T1000 (cell line): ENCODE measurements around the gene CD300LB.
"Not testable (repeated sequence)": the region's sequence is repeated elsewhere in the genome, so short reads cannot be mapped to it uniquely, and the experiment has no call there.

Experiments used
- DNase-seq: peaks from one replicate; lab custom pipeline; 2025; ENCODE audit warnings: mixed read lengths; lab: John Stamatoyannopoulos, UW

CD300LB gene

DNA sequence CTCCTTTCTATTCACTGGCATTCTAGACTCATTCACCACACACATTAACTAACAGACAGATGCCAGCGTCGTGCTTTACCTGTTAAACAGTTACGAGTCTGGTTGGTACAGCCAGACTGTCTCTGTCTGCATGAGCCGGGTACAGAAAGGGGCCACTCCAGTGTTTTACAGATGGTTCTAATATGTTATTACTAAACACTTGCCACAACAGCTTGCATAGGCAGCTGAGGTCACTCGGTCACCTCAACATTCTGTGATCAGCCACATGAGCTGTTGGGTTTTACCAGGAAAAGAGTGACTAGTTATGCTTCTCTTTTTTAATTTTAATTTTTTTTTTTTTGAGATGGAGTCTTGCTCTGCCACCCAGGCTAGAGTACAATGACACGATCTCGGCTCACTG, 39.6 kb downstream of the CD300LB start:
- DNase-seq = no peak

DNA sequence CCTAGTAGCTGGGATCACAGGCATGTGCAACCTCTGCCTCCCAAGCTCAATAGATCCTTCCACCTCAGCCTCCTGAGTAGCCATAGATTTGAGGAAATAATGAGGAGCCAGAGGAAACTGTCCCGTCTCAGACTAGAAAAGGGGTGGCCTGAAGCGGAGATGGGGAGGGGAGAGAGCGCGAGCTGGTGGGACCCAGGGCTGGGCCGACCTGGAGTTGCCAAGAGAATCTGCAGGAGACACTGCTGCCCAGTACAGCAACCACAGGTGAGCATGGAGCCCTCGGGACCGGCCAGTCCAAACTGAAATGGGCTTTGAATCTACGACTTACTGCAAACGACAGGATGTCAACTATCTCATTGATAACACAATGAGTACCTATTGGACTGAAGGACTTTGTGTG, 40.6 kb downstream of the CD300LB start:
- DNase-seq = no peak

DNA sequence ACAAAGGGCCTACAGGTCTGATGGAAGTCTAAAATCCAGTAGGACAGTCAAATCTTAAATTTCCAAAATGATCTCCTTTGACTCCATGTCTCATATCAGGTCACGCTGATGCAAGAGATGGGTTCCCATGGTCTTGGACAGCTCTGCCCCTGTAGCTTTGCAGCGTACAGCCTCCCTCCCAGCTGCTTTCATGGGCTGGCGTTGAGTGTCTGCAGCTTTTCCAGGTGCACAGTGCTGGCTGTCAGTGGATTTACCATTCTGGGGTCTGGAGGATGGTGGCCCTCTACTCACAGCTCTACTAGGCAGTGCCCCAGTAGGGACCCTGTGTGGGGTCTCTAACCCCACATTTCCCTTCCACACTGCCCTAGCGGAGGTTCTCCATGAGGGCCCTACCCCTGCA, 43.0 kb downstream of the CD300LB start:
- DNase-seq = not testable (repeated sequence)

- no peak for DNase-seq
Observed at GRCh38 chr17:74485841-74486240, 45.4 kb downstream of the CD300LB start.

GRCh38 chr17:74485022-74485743, 46.1 kb downstream of the CD300LB start:
- no peak for DNase-seq

- no peak for DNase-seq
Observed at GRCh38 chr17:74484066-74484465, 47.2 kb downstream of the CD300LB start.

- no peak for DNase-seq
Observed at GRCh38 chr17:74481621-74482020, 49.7 kb downstream of the CD300LB start.

- DNase-seq = no peak
Observed at GRCh38 chr17:74480290-74480689, 51.0 kb downstream of the CD300LB start.

- no peak for DNase-seq
Observed at GRCh38 chr17:74478420-74479100, 52.7 kb downstream of the CD300LB start.

- no peak for DNase-seq
Observed at GRCh38 chr17:74477411-74477810, 53.9 kb downstream of the CD300LB start.

DNA sequence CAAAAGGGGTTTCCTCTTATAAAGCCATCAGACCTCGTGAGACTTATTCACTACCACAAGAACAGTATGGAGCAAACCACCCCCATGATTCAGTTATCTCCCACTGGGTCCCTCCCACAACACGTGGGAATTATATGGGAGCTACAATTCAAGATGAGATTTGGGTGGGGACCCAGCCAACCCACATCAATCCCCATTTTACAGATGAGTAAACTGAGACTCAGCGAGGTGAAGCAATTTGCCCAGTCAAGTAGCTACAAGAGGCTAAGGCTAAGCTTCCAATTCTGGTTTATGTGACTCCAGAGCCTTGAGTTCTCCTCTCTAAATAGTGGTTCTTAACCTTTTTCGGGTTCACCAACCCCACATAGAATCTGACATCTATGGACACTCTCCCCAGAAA, 56.1 kb downstream of the CD300LB start:
- no peak for DNase-seq

DNA sequence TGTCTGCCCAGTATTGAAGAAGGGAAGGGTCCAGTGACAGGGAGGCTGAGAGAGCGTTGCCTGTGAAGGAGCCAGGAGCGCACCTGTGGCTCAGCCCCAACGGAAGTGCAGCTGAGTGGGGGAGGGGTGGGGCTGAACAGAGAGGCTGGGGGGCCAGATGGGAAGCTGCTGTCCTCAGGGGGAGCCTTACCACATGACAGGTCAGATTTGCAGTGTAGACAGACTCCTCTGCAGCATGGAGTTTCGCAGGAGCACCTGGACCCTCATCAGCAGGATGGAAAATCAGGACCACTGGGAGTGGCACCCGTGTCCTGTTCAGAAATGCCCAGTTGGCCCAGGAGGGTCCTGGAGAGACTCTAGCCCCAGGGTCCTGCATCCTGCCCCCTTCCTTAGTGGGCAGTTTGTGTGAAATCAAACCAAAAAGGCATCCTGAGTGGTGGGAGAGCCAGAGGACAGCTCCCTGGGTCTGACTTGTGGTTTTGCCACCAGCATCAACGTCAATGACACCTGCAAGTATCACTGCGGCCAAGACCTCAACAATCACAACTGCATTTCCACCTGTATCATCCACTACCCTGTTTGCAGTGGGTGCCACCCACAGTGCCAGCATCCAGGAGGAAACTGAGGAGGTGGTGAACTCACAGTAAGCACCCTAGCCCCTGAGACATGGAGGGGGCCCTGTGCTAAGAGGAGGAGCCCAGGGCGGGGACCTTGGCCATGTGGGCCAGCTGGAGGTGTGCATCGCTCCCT, 57.1 kb downstream of the CD300LB start:
- DNase-seq = no peak

GRCh38 chr17:74473294-74473693, 58.0 kb downstream of the CD300LB start:
- DNase-seq = no peak

GRCh38 chr17:74472890-74473289, 58.4 kb downstream of the CD300LB start:
- no peak for DNase-seq

- no peak for DNase-seq
Observed at GRCh38 chr17:74471341-74471740, 59.9 kb downstream of the CD300LB start.
